ENCODE measurements around the gene SUSD3. TPM values are rescaled to one million over a fixed set of nuclear protein-coding genes. Genes with fewer than 3 reads are reported as not detected.
A peak's percentile ranks its signal among the peaks of the same experiment; 100 is the strongest.

SUSD3 gene
- total RNA-seq, 3 donors from 2014 or later: 1.3 to 52.4 (median 45.9) TPM

GRCh38 chr9:93052791-93053540 lies 5.5 kb upstream of the SUSD3 start:
- H3K4me3 ChIP-seq: no peak overlapping the region
- H3K9me3 ChIP-seq: no peaks in the 10 kb centered on the region
- TF ChIP-seq POLR2AphosphoS5 (IDR thresholded peaks at IDR 0.05) (no peak), POLR2A (IDR thresholded peaks at IDR 0.05) (no peak), CTCF (IDR thresholded peaks at IDR 0.05) (no peak)
- H3K4me1 ChIP-seq: no peaks in the 10 kb centered on the region
- no peaks in the 10 kb centered on the region for H3K27me3 ChIP-seq
- no peak overlapping the region for H3K27ac ChIP-seq
- intact Hi-C loops (cut with DNase I; ENCODE audit: low total_unique reads): no loop called here
- DNase-seq (ENCODE audit: low spot score in 2 of 2): no peak
- no peaks in the 10 kb centered on the region for H3K36me3 ChIP-seq

- intact Hi-C loops (cut with DNase I; ENCODE audit: low total_unique reads): no loop called here
- H3K27me3 ChIP-seq: no peaks in the 10 kb centered on the region
- no peaks in the 10 kb centered on the region for H3K36me3 ChIP-seq
- no peak overlapping the region for H3K4me3 ChIP-seq
- no peak for DNase-seq (ENCODE audit: low spot score in 2 of 2)
- H3K27ac ChIP-seq: no peak overlapping the region
- no peak for TF ChIP-seq CTCF (IDR thresholded peaks at IDR 0.05)
- TF ChIP-seq POLR2AphosphoS5 (IDR thresholded peaks at IDR 0.05): no peak
- no peak for TF ChIP-seq POLR2A (IDR thresholded peaks at IDR 0.05)
- H3K9me3 ChIP-seq: no peaks in the 10 kb centered on the region
- H3K4me1 ChIP-seq: peaks cover 0 to 1% of the 10 kb centered on the region in 2 donors
These were observed 4.6 kb upstream of the SUSD3 start for GRCh38 chr9:93053781-93054331.

GRCh38 chr9:93054758-93055704 lies 3.5 kb upstream of the SUSD3 start:
- TF ChIP-seq POLR2AphosphoS5 (IDR thresholded peaks at IDR 0.05) (no peak), POLR2A (IDR thresholded peaks at IDR 0.05) (no peak), CTCF (IDR thresholded peaks at IDR 0.05) (no peak)
- Histone ChIP-seq H3K27ac (no peak overlapping the region), H3K27me3 (no peaks in the 10 kb centered on the region), H3K36me3 (no peaks in the 10 kb centered on the region), H3K9me3 (no peaks in the 10 kb centered on the region), H3K4me1 (peaks cover 0 to 5% of the 10 kb centered on the region in 2 donors), H3K4me3 (no peak overlapping the region)
- DNase-seq (ENCODE audit: low spot score in 2 of 2): no peak
- intact Hi-C loops (cut with DNase I; ENCODE audit: low total_unique reads): no loop called here

DNA sequence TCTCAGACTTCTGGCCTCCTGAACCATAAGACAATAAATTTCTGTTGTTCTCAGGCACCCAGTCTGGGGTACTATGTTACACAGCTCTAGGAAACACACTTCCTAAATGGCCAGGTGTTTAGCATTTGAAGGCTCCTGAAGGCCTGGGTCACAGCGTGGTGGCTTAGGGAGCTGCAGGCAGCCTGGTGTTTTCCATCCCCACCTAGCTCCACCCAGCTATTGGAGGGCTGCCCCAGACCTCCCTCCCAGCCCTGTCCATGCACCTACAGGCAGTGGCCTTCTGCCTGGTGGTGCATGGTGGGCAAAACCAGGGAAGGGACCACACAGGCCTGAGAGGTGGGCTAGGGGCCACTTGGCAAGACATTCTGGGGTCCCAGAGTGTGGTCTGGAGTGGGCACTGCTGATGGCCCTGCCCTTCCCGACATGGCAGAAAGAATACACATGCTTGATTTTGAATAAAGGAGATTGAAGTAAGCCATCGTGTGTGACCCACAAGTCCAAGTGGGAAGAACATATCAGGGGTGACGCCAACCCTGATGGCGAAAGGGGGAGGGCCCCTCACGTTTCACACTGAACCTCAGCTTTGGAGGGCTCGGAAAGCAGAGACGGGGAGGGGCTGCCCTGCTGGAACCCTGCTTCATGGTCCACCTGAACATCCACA lies 1.3 kb upstream of the SUSD3 start:
- Histone ChIP-seq H3K27me3 (no peaks in the 10 kb centered on the region), H3K27ac (peak overlapping the region in 1 of 2 donors; percentile 62), H3K4me3 (no peak overlapping the region), H3K4me1 (peaks cover 4 to 5% of the 10 kb centered on the region in 2 donors), H3K36me3 (no peaks in the 10 kb centered on the region), H3K9me3 (no peaks in the 10 kb centered on the region)
- no peak for DNase-seq (ENCODE audit: low spot score in 2 of 2)
- intact Hi-C loops (cut with DNase I; ENCODE audit: low total_unique reads): no loop called here
- TF ChIP-seq POLR2AphosphoS5 (IDR thresholded peaks at IDR 0.05) (no peak), CTCF (IDR thresholded peaks at IDR 0.05) (no peak)

Measured in breast epithelium (tissue), 4 donors.